ENCODE results near the gene CD70. TPM values are rescaled to one million over a fixed set of nuclear protein-coding genes. Genes with fewer than 3 reads are reported as not detected.
"Not testable (repeated sequence)": the region's sequence is repeated elsewhere in the genome, so short reads cannot be mapped to it uniquely, and the experiment has no call there.

Gene CD70
- total RNA-seq, 1 experiment from 2014 or later = 1.2 TPM

DNA sequence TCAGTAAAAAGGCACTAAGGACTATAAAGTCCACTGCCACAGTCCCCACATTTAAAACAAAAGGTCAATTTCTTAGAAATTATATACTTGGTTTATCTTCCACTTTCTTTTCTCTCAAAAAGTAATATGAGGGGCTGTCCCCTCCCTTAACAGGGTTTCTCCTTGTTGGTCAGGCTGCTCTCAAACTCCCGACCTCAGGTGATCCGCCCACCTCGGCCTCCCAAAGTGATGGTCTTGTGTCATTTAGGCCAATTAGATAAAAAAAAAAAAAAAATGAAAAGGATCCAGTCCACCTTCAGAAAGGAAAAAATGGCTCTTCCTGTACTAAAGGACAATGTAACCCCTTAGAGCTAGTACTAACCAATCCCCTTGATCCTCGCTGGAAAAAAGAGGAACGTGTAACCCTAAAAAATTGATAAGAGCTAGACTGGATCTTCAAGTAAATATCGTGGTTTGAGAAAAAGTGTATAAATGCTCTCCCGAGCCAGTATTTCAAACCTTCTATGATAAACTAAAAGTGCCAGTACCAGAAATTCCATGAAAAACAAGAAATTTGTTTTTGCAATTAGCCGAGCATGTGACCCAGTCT is 9.0 kb upstream of the CD70 start:
- no peaks in the 10 kb centered on the region for H3K4me1 Mint-ChIP-seq

DNA sequence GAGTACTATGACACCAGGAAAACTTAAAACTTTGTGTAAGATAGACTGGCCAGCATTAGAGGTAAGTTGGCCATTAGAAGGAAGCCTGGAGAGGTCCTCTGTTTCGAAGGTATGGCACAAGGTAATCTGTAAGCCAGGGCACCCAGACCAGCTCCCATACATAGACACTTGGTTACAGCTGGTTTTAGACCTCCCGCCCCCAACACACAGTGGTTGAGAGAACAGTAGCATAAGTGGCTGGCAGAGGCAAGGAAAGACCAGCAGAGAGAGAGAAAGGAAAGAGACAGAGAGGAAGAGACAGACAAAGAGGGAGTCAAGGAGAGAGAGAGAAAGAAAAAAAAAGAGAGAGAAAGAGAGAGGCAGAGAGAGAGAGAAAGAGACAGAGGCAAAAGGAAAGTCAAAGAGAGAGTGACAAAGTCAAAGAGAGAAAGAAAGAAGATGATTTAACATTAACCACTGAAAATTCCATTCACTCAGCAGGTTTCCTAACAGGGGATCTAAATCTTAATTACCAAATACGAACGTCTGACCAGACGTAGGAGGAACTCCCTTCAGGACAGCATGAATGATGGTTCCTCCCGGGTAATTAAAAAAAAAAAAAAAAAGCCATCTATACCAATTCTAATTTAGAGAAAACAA is 7.4 kb upstream of the CD70 start:
- not testable (repeated sequence) for H3K4me1 ChIP-seq (ENCODE audit: insufficient read depth, low read length); H3K23me2 ChIP-seq (ENCODE audit: insufficient read length, low read depth, low read length, poor library complexity, severe bottlenecking); H3K4me1 Mint-ChIP-seq; H3K4ac ChIP-seq (ENCODE audit: low read depth, low read length); H3K27me3 ChIP-seq (ENCODE audit: insufficient read depth, low read length); H3T11ph ChIP-seq (ENCODE audit: low read length); H3K18ac ChIP-seq (ENCODE audit: insufficient read length, low read depth, low read length); H4K8ac ChIP-seq (replicated peaks; ENCODE audit: insufficient read length, low read depth, low read length); H3K79me1 ChIP-seq (ENCODE audit: insufficient read depth, low read depth, low read length, poor library complexity, severe bottlenecking); H3K14ac ChIP-seq (ENCODE audit: insufficient read depth, low read length); H2BK120ac ChIP-seq (ENCODE audit: low read depth, low read length, poor library complexity, severe bottlenecking); H3K56ac ChIP-seq (ENCODE audit: insufficient read length, low read depth, low read length); H3K9me3 ChIP-seq (ENCODE audit: control insufficient read depth, low read depth, low read length); H3K4me2 ChIP-seq (ENCODE audit: insufficient read depth, insufficient read length, low read length); H3K4me3 Mint-ChIP-seq; H4K91ac ChIP-seq (ENCODE audit: insufficient read length, low read depth, low read length); H3K9ac ChIP-seq (ENCODE audit: extremely low read depth, insufficient read length, low read length); H3K27ac ChIP-seq (ENCODE audit: insufficient read length, low read depth, low read length); H2AK5ac ChIP-seq (ENCODE audit: insufficient read length, low read length); H3K27ac Mint-ChIP-seq; H3K79me2 ChIP-seq (ENCODE audit: insufficient read depth, low read length); H4K5ac ChIP-seq (ENCODE audit: insufficient read length, low read depth, low read length); H2AFZ ChIP-seq (ENCODE audit: low read length); H2BK5ac ChIP-seq (ENCODE audit: insufficient read length, low read length); H2BK12ac ChIP-seq (ENCODE audit: insufficient read length, low read depth, low read length); H2BK15ac ChIP-seq (ENCODE audit: low read depth, low read length); H4K20me1 ChIP-seq (ENCODE audit: control insufficient read depth, insufficient read depth, insufficient read length); H2BK20ac ChIP-seq (ENCODE audit: low read depth, low read length, poor library complexity, severe bottlenecking); DNase-seq; H3K36me3 Mint-ChIP-seq (ENCODE audit: insufficient read depth in 1 of 3, low read depth in 3 of 3); H3K23ac ChIP-seq (ENCODE audit: insufficient read length, low read depth, low read length)
- no CpG with 5 or more reads among the region's 6 CpGs for WGBS (ENCODE audit: extremely low coverage, insufficient read length, low lambda C conversion rate)
- Mint-ChIP-seq H3K27me3 (ENCODE audit: low read depth) (peaks cover 68% of the 10 kb centered on the region), H3K9me3 (peaks cover 15 to 69% of the 10 kb centered on the region in 2 experiments)

More for the DNA sequence above, 9.0 kb upstream of the CD70 start:
- no peak overlapping the region for H3K4me3 Mint-ChIP-seq
- H3K79me1 ChIP-seq (ENCODE audit: insufficient read depth, low read depth, low read length, poor library complexity, severe bottlenecking) = no peaks in the 10 kb centered on the region
- H4K20me1 ChIP-seq (ENCODE audit: control insufficient read depth, insufficient read depth, insufficient read length) = no peaks in the 10 kb centered on the region
- no peak overlapping the region for H3K14ac ChIP-seq (ENCODE audit: insufficient read depth, low read length)
- no peak overlapping the region for H3K56ac ChIP-seq (ENCODE audit: insufficient read length, low read depth, low read length)
- no peak overlapping the region for H3K27ac Mint-ChIP-seq
- H3K18ac ChIP-seq (ENCODE audit: insufficient read length, low read depth, low read length) = no peak overlapping the region
- H3K23ac ChIP-seq (ENCODE audit: insufficient read length, low read depth, low read length) = no peak overlapping the region
- DNase-seq = no peak
- H2BK5ac ChIP-seq (ENCODE audit: insufficient read length, low read length) = no peak overlapping the region
- H3K36me3 Mint-ChIP-seq (ENCODE audit: insufficient read depth in 1 of 3, low read depth in 3 of 3) = peaks cover 4 to 7% (median 5%) of the 10 kb centered on the region in 3 experiments; a peak in 6 of 7 replicates
- peaks cover 53% of the 10 kb centered on the region for H3K27me3 Mint-ChIP-seq (ENCODE audit: low read depth)
- H2BK15ac ChIP-seq (ENCODE audit: low read depth, low read length) = no peak overlapping the region
- H3K4ac ChIP-seq (ENCODE audit: low read depth, low read length) = no peak overlapping the region
- H2BK120ac ChIP-seq (ENCODE audit: low read depth, low read length, poor library complexity, severe bottlenecking) = no peak overlapping the region
- H2AK5ac ChIP-seq (ENCODE audit: insufficient read length, low read length) = no peak overlapping the region
- no peak overlapping the region for H2AFZ ChIP-seq (ENCODE audit: low read length)
- no peak overlapping the region for H3K4me2 ChIP-seq (ENCODE audit: insufficient read depth, insufficient read length, low read length)
- no peaks in the 10 kb centered on the region for H3K23me2 ChIP-seq (ENCODE audit: insufficient read length, low read depth, low read length, poor library complexity, severe bottlenecking)
- H4K8ac ChIP-seq (replicated peaks; ENCODE audit: insufficient read length, low read depth, low read length) = no peak overlapping the region
- no peak overlapping the region for H3K27ac ChIP-seq (ENCODE audit: insufficient read length, low read depth, low read length)
- no peaks in the 10 kb centered on the region for H3K79me2 ChIP-seq (ENCODE audit: insufficient read depth, low read length)
- no peaks in the 10 kb centered on the region for H3K4me1 ChIP-seq (ENCODE audit: insufficient read depth, low read length)
- peaks cover 15 to 78% of the 10 kb centered on the region in 2 experiments for H3K9me3 Mint-ChIP-seq
- H3K9ac ChIP-seq (ENCODE audit: extremely low read depth, insufficient read length, low read length) = no peak overlapping the region
- TF ChIP-seq, protein P1, sequence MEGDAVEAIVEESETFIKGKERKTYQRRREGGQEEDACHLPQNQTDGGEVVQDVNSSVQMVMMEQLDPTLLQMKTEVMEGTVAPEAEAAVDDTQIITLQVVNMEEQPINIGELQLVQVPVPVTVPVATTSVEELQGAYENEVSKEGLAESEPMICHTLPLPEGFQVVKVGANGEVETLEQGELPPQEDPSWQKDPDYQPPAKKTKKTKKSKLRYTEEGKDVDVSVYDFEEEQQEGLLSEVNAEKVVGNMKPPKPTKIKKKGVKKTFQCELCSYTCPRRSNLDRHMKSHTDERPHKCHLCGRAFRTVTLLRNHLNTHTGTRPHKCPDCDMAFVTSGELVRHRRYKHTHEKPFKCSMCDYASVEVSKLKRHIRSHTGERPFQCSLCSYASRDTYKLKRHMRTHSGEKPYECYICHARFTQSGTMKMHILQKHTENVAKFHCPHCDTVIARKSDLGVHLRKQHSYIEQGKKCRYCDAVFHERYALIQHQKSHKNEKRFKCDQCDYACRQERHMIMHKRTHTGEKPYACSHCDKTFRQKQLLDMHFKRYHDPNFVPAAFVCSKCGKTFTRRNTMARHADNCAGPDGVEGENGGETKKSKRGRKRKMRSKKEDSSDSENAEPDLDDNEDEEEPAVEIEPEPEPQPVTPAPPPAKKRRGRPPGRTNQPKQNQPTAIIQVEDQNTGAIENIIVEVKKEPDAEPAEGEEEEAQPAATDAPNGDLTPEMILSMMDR (conservative IDR thresholded peaks at IDR 0.05) = no peak
- no peaks in the 10 kb centered on the region for H3K9me3 ChIP-seq (ENCODE audit: control insufficient read depth, low read depth, low read length)
- H3K27me3 ChIP-seq (ENCODE audit: insufficient read depth, low read length) = no peaks in the 10 kb centered on the region
- H4K91ac ChIP-seq (ENCODE audit: insufficient read length, low read depth, low read length) = no peak overlapping the region
- H3T11ph ChIP-seq (ENCODE audit: low read length) = no peak overlapping the region
- WGBS (ENCODE audit: extremely low coverage, insufficient read length, low lambda C conversion rate) = no CpG with 5 or more reads among the region's 8 CpGs
- no peak overlapping the region for H2BK20ac ChIP-seq (ENCODE audit: low read depth, low read length, poor library complexity, severe bottlenecking)
- H2BK12ac ChIP-seq (ENCODE audit: insufficient read length, low read depth, low read length) = no peak overlapping the region
- no peak overlapping the region for H4K5ac ChIP-seq (ENCODE audit: insufficient read length, low read depth, low read length)
